Sigmoid colon (tissue), 4 donors: ENCODE data around the gene SLC6A11.

Source experiments
- CTCF ChIP-seq, 4 experiments: fragments of 450-650 bp in 3 of 4; fragments of 200-600 bp in 1 of 4; IDR thresholded peaks; one replicate each; pipeline ENCODE4 v1.5.1; 2016 to 2019; ENCODE audit warnings: antibody characterized with exemption in 4 of 4, mild to moderate bottlenecking in 3 of 4, moderate library complexity in 2 of 4
- EP300 ChIP-seq, 4 donors: sonication (generic); formaldehyde crosslinking; IDR thresholded peaks; one replicate each; pipeline ENCODE4 v1.6.1; 2017; ENCODE audit warnings: antibody characterized with exemption in 4 of 4
- POLR2A ChIP-seq, 2 donors: fragments of 450-650 bp; IDR thresholded peaks; one replicate each; pipeline ENCODE4 v1.6.1; 2016; ENCODE audit warnings: antibody characterized with exemption in 2 of 2, mild to moderate bottlenecking in 2 of 2, moderate library complexity in 2 of 2
- POLR2AphosphoS5 ChIP-seq, 4 donors: sonication (generic); formaldehyde crosslinking; IDR thresholded peaks; one replicate each; pipeline ENCODE4 v1.6.1; 2017; ENCODE audit warnings: antibody characterized with exemption in 4 of 4

DNA sequence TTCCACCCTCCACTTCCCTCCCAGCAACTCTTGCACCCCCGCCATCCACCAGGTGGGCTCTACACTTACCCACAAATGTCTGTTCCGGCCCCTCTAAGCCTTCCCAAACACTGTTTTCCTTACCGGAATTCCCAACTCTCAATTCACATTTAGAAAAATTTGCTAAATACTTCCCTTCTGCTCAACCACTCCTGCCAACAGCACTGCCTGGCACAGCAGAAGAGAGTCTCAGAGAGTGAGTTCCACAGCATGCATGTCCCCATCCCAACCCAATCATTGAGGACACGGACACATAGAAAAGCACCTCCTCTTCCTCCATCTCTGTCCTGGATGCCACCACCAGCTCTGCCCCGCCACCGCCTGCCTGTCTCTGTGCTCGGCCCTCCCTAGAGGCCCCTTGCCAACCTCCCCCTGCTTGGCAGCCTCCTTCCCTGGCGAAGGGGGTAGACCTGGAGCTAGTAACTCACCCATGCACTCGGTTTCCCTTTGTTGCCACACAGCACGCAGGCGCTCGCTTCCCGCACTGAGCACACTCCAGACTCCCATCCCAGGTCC is 110.3 kb downstream of the SLC6A11 start:
- TF ChIP-seq CTCF (IDR thresholded peaks at IDR 0.05) = no peak
- TF ChIP-seq POLR2A (IDR thresholded peaks at IDR 0.05) = no peak
- TF ChIP-seq POLR2AphosphoS5 (IDR thresholded peaks at IDR 0.05) = no peak
- no peak for TF ChIP-seq EP300 (IDR thresholded peaks at IDR 0.05)
